Adipocyte (in vitro differentiated cells): ENCODE measurements around the gene PRRT1B.
"Not testable (repeated sequence)": the region's sequence is repeated elsewhere in the genome, so short reads cannot be mapped to it uniquely, and the experiment has no call there.

Experiments
- DNase-seq: peaks from one replicate; pipeline ENCODE4 v3.0.0-alpha.2; 2015; ENCODE audit warnings: low read depth
- H3K27me3 ChIP-seq: replicated peaks from 2 replicates; pipeline ENCODE4 v1.7.0; 2013; ENCODE audit warnings: mild to moderate bottlenecking, low read length, moderate library complexity; ENCODE audit not compliant: control insufficient read depth, insufficient read depth
- H3K36me3 ChIP-seq: 2 replicates; pipeline ENCODE4 v1.7.0; 2013; ENCODE audit warnings: low read length, mild to moderate bottlenecking, moderate library complexity; ENCODE audit not compliant: control insufficient read depth, insufficient read depth, severe bottlenecking
- H3K4me1 ChIP-seq: 2 replicates; pipeline ENCODE4 v1.7.0; 2013; ENCODE audit warnings: mild to moderate bottlenecking, low read length, moderate library complexity; ENCODE audit not compliant: control insufficient read depth, insufficient read depth
- H3K4me3 ChIP-seq: 2 replicates; pipeline ENCODE4 v1.7.0; 2013; ENCODE audit warnings: mild to moderate bottlenecking, low read length, moderate library complexity
- H3K9ac ChIP-seq: 2 replicates; pipeline ENCODE4 v1.7.0; 2013; ENCODE audit warnings: mild to moderate bottlenecking, low read length, moderate library complexity
- H3K9me3 ChIP-seq: 2 replicates; pipeline ENCODE4 v1.7.0; 2013; ENCODE audit warnings: mild to moderate bottlenecking, low read length, moderate library complexity; ENCODE audit not compliant: control insufficient read depth

PRRT1B gene

DNA sequence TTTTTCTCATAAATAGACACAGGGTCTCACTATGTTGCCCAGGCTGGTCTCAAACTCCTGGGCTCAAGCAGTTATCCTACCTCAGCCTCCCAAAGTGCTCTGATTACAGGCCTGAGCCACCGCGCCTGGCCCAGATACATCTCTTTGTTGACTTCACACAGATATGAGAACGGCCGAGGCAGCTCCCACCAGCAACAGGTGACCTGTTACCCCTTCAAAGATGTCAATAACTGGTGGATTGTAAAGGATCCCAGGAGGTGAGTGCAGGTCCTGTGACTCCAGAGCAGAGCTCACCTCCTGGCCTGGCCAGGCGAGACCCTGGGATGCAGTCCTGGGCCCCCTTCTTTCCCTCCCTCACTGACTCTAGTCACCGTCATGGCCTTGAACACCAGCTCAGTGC, 33.4 kb upstream of the PRRT1B start:
- H3K4me1 ChIP-seq = no peaks in the 10 kb centered on the region
- peaks cover 73% of the 10 kb centered on the region for H3K36me3 ChIP-seq
- DNase-seq = no peak
- H3K27me3 ChIP-seq = no peaks in the 10 kb centered on the region
- H3K4me3 ChIP-seq = no peak overlapping the region
- H3K9me3 ChIP-seq = no peaks in the 10 kb centered on the region
- no peak overlapping the region for H3K9ac ChIP-seq

DNA sequence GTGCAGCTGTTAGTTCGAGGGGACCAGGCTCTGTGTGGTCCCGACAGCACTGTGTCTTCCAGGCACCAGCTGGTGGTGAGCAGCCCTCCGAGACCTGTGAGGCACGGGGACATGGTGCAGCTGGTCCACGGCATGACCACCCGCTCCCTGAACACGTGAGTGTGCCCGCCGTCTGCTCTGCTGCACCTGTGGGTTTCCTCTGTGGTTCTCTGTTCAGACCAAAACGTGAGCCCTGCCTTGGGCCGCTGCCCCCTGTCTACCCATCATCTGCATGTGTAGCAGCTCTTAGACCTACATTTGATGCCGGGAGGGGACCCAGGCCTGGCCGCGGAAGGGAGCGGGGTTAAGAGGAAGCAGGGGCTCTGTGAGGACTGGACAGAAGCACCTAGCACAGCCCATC, 32.1 kb upstream of the PRRT1B start:
- no peak overlapping the region for H3K4me3 ChIP-seq
- H3K36me3 ChIP-seq = peaks cover 70% of the 10 kb centered on the region
- no peak for DNase-seq
- H3K9ac ChIP-seq = no peak overlapping the region
- no peaks in the 10 kb centered on the region for H3K9me3 ChIP-seq
- H3K4me1 ChIP-seq = no peaks in the 10 kb centered on the region
- no peaks in the 10 kb centered on the region for H3K27me3 ChIP-seq

DNA sequence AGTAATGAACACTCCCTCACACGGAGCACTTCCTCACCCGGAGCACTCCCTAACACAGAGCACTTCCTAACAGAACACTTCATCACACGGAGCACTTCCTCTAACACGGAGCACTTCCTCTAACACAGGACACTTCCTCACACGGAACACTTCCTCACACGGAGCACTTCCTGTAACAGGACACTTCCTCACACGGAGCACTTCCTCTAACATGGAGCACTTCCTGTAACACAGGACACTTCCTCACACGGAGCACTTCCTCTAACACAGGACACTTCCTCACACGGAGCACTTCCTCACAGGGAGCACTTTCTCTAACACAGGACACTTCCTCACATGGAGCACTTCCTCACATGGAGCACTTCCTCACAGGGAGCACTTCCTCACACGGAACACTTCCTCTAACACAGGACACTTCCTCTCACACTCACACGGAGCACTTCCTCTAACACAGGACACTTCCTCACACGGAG, 29.7 kb upstream of the PRRT1B start:
- peaks cover 78% of the 10 kb centered on the region for H3K36me3 ChIP-seq
- DNase-seq, H3K27me3 ChIP-seq, H3K9me3 ChIP-seq, H3K9ac ChIP-seq, H3K4me3 ChIP-seq, H3K4me1 ChIP-seq: not testable (repeated sequence)

DNA sequence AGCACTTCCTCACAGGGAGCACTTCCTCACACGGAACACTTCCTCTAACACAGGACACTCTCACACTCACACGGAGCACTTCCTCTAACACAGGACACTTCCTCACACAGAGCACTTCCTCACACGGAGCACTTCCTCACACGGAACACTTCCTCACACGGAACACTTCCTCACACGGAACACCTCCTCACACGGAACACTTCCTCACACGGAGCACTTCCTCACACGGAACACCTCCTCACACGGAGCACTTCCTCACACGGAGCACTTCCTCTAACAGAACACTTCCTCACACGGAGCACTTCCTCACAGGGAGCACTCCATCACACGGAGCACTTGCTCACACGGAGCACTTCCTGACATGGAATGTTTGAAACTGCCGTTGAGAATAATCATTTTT, 29.2 kb upstream of the PRRT1B start:
- H3K36me3 ChIP-seq = peaks cover 77% of the 10 kb centered on the region
- no peak overlapping the region for H3K9ac ChIP-seq
- H3K27me3 ChIP-seq = no peaks in the 10 kb centered on the region
- H3K4me1 ChIP-seq = no peaks in the 10 kb centered on the region
- H3K4me3 ChIP-seq = no peak overlapping the region
- no peaks in the 10 kb centered on the region for H3K9me3 ChIP-seq
- no peak for DNase-seq

DNA sequence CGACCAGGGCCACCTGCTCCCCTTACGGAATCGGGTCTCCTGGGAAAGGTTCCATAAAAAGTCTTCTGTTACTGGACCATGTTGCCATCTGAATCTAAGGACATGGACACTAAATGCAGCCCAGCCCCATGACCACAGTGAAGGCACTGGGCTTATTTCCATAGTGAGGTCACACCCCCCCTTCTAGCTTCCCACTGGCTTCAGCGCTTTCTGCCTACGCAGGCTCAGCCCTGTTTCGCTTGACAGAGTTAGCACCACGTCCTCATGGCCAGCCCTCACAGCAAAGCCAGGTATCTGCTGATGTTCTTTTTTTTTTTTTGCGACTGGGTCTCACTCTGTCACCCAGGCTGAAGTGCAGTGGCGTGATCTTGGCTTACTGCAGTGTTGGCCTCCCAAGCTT, 28.4 kb upstream of the PRRT1B start:
- no peaks in the 10 kb centered on the region for H3K9me3 ChIP-seq
- no peak overlapping the region for H3K4me3 ChIP-seq
- no peak for DNase-seq
- H3K4me1 ChIP-seq = no peaks in the 10 kb centered on the region
- H3K36me3 ChIP-seq = peaks cover 77% of the 10 kb centered on the region
- H3K27me3 ChIP-seq = no peaks in the 10 kb centered on the region
- H3K9ac ChIP-seq = no peak overlapping the region

DNA sequence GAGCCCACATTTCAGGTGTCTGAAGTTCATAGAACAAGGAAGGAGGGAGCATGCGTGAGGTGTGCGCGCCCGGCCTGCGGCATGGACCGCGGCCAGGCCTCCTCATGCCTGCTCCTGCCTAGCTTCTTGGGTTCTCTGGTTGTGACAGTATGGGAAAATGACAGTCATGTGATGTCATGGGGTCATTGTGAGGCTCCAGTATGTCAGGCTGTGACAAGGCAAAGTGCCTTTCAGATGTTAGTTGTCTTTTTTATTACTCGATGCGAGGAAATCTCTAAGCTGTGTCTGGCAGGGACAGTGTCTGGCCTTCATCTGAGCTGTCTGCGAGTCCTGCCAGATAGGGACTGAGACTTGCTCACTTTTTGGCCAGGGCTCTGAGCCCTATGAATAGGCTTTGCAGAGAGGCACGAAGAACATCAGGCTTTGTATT, 27.5 kb upstream of the PRRT1B start:
- Histone ChIP-seq H3K36me3 (peaks cover 76% of the 10 kb centered on the region), H3K9me3 (no peaks in the 10 kb centered on the region), H3K4me1 (no peaks in the 10 kb centered on the region), H3K4me3 (no peak overlapping the region), H3K9ac (no peak overlapping the region), H3K27me3 (no peaks in the 10 kb centered on the region)
- DNase-seq = no peak

DNA sequence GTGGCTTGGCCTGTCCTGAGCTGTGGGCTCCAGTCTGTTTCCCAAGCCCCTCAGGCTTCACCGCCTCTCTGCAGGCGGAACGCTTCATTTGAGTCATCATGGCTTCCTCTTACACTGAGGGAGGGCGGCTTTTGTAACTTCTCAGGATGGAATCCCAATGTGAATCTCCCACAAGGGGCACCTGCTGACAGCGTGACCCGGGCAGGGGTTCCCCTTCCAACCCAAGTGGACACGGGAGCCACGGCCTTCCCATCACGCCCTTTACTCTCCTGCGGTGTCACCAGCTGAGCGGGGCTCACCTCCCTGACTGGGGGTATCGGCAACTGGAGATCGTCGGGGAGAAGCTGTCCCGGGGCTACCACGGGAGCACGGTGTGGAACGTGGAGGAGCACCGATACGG, 26.8 kb upstream of the PRRT1B start:
- no peak overlapping the region for H3K9ac ChIP-seq

GRCh38 chr9:131520503-131520902, 24.8 kb upstream of the PRRT1B start:
- Histone ChIP-seq H3K36me3 (peaks cover 86% of the 10 kb centered on the region), H3K9ac (no peak overlapping the region), H3K4me3 (no peak overlapping the region), H3K4me1 (no peaks in the 10 kb centered on the region), H3K9me3 (no peaks in the 10 kb centered on the region), H3K27me3 (no peaks in the 10 kb centered on the region)
- no peak for DNase-seq

More for the DNA sequence above, 26.8 kb upstream of the PRRT1B start:
- H3K4me1 ChIP-seq = no peaks in the 10 kb centered on the region
- DNase-seq = no peak
- H3K9me3 ChIP-seq = no peaks in the 10 kb centered on the region
- no peaks in the 10 kb centered on the region for H3K27me3 ChIP-seq
- no peak overlapping the region for H3K4me3 ChIP-seq
- H3K36me3 ChIP-seq = peaks cover 79% of the 10 kb centered on the region

GRCh38 chr9:131521203-131521602, 24.1 kb upstream of the PRRT1B start:
- H3K9ac ChIP-seq = no peak overlapping the region
- H3K9me3 ChIP-seq = no peaks in the 10 kb centered on the region
- no peaks in the 10 kb centered on the region for H3K4me1 ChIP-seq
- H3K4me3 ChIP-seq = no peak overlapping the region
- H3K36me3 ChIP-seq = peaks cover 85% of the 10 kb centered on the region
- DNase-seq = no peak
- no peaks in the 10 kb centered on the region for H3K27me3 ChIP-seq

DNA sequence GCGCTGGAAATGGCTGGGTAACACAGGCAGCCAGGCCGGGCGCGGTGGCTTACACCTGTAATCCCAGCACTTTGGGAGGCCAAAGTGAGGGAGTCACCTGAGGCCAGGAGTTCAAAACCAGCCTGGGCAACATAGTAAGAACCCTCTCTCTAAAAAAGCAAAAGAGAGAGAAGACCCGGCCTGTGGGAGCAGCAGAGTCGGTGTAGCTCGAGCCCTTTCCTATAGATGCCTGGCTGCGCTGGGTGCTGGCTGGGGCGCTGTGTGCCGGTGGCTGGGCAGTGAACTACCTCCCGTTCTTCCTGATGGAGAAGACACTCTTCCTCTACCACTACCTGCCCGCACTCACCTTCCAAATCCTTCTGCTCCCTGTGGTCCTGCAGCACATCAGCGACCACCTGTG, 23.5 kb upstream of the PRRT1B start:
- H3K4me3 ChIP-seq = no peak overlapping the region
- H3K9ac ChIP-seq = no peak overlapping the region
- DNase-seq = no peak
- no peaks in the 10 kb centered on the region for H3K9me3 ChIP-seq
- peaks cover 85% of the 10 kb centered on the region for H3K36me3 ChIP-seq
- H3K27me3 ChIP-seq = no peaks in the 10 kb centered on the region
- no peaks in the 10 kb centered on the region for H3K4me1 ChIP-seq

DNA sequence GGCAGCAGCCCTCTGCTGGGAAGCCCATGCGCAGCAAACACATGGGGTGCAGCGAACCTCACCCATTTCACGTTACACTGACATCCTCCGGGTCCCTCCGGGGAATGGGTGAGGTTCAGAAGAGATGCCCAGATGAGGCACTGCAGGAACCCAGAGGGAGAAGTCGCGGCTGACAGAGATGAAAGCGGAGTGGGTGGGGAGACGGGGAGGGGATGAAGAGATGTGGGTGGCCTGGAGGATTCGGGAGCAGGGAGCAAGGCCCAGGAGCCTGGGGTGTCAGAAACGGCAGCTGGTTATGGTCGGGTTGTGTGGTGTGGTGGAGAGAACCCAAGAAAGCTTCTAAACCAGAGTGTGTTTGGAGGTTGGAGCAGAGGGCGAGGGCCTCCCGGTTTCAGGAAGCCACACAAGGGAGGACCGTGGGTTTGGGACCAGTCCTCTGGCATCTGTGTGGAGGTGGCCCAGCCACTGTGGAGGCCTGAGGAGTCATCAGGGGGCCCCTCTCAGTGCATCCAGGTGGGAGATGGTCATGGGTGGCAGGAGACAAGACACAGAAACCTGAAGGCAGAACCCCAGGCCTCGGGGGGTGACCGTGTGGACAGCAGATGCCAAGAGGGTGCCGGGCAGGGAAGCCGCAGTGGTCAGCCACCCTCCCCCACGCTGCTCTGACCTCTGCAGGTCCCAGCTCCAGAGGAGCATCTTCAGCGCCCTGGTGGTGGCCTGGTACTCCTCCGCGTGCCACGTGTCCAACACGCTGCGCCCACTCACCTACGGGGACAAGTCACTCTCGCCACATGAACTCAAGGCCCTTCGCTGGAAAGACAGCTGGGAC, 22.9 kb upstream of the PRRT1B start:
- no peak overlapping the region for H3K9ac ChIP-seq
- H3K27me3 ChIP-seq = no peaks in the 10 kb centered on the region
- peaks cover 86% of the 10 kb centered on the region for H3K36me3 ChIP-seq
- no peak for DNase-seq
- no peak overlapping the region for H3K4me3 ChIP-seq
- no peaks in the 10 kb centered on the region for H3K9me3 ChIP-seq
- H3K4me1 ChIP-seq = no peaks in the 10 kb centered on the region

DNA sequence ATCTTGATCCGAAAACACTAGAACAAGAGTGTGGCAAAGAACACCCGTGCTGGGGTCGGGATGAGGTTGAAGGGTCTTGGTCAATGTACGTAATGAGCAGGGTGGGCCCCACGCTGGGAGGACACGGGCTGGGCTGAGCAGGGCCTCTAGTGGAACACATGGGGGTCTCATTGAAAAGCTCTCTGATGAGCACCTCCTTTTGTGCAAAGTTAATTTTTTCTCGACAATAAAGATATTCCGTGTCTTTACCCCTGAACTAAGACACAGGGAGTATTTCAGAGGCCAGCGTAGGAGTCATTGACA, 22.3 kb upstream of the PRRT1B start:
- H3K9me3 ChIP-seq = no peaks in the 10 kb centered on the region
- no peak overlapping the region for H3K9ac ChIP-seq
- peaks cover 89% of the 10 kb centered on the region for H3K36me3 ChIP-seq
- DNase-seq = no peak
- H3K4me1 ChIP-seq = no peaks in the 10 kb centered on the region
- H3K4me3 ChIP-seq = no peak overlapping the region
- no peaks in the 10 kb centered on the region for H3K27me3 ChIP-seq
